ENCODE data around the gene ACSL3.

The ACSL3 gene

DNA sequence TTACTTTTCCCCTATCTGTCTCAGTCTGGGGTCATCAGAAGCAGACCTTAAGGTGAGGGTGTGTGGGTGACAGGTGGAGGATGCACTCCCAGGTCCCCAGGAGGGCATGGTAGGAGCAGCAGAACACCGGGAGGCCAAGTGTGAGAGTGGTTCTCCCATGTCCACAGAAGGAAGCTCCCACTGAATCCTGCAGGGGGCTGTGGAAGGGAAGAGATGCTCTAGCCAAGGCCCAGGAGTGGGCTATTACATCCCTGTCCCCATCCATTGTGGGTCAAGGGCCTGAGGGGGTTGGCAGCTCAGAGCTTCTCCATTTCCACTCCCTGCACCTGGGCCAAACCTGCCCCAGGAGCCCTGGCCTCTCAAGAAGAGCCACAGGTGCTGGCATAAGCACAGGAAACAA lies 104.7 kb downstream of the ACSL3 start:
- no peaks in the 10 kb centered on the region for H3K9me3 Mint-ChIP-seq
- no peaks in the 10 kb centered on the region for H3K27me3 Mint-ChIP-seq (ENCODE audit: low read depth)
- H3K36me3 Mint-ChIP-seq (ENCODE audit: low read depth) = no peaks in the 10 kb centered on the region
- no peak overlapping the region for H3K27ac Mint-ChIP-seq
- no peaks in the 10 kb centered on the region for H3K4me1 Mint-ChIP-seq
- H3K4me3 Mint-ChIP-seq = no peak overlapping the region
- TF ChIP-seq, protein P1, sequence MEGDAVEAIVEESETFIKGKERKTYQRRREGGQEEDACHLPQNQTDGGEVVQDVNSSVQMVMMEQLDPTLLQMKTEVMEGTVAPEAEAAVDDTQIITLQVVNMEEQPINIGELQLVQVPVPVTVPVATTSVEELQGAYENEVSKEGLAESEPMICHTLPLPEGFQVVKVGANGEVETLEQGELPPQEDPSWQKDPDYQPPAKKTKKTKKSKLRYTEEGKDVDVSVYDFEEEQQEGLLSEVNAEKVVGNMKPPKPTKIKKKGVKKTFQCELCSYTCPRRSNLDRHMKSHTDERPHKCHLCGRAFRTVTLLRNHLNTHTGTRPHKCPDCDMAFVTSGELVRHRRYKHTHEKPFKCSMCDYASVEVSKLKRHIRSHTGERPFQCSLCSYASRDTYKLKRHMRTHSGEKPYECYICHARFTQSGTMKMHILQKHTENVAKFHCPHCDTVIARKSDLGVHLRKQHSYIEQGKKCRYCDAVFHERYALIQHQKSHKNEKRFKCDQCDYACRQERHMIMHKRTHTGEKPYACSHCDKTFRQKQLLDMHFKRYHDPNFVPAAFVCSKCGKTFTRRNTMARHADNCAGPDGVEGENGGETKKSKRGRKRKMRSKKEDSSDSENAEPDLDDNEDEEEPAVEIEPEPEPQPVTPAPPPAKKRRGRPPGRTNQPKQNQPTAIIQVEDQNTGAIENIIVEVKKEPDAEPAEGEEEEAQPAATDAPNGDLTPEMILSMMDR (IDR thresholded peaks at IDR 0.05; ENCODE audit: unreplicated experiment in 3 of 3) = no peak

DNA sequence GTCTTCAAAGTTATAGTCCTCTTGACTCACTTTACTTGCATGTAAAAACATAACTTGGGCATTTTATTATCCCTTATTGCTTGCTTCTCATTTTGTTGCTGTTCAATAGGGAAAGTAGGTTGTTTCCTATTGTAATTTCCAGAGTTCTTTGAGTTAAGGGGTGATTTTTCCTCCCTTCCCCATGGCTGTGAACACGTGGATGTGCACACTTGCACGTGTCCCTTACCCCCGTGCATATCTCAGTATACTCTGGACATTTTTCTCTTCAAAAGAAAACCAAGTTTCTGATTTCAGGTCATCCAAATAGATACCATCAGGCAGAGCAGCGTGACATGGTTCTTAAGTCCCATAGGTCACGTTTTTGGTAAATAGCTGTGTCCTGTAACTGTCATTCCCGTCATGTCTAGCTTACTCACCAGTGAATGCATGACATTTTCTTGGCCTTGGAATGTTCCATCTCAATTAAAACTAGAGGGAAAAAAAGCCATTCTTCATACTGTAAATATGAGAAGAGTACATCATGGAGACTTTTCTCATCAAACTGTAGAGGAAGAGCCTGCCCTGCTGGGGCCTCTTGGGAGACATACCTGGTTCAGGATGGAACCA lies 107.8 kb downstream of the ACSL3 start:
- Mint-ChIP-seq H3K27me3 (ENCODE audit: low read depth) (no peaks in the 10 kb centered on the region), H3K4me3 (no peak overlapping the region), H3K4me1 (no peaks in the 10 kb centered on the region), H3K27ac (no peak overlapping the region), H3K36me3 (ENCODE audit: low read depth) (no peaks in the 10 kb centered on the region), H3K9me3 (no peaks in the 10 kb centered on the region)
- TF ChIP-seq, protein P1 (IDR thresholded peaks at IDR 0.05; ENCODE audit: unreplicated experiment in 3 of 3) = no peak

DNA sequence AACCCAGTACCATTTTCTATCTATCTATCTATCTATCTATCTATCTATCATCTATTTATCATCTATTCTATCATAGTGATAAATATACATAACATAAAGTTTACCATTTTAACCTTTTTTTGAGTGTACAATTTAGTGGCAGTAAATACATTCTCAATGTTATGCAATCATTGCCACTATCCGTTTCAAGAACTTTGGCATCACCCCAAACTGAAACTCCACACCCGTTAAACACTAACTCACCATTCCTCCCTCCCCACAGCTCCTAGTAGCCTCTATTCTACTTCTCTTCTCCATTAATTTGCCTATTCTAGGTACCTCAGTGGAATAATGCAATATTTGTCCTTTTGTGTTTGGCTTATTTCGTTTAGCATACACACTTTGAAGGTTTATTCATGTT lies 108.7 kb downstream of the ACSL3 start:
- no peak overlapping the region for H3K27ac Mint-ChIP-seq
- no peaks in the 10 kb centered on the region for H3K4me1 Mint-ChIP-seq
- no peaks in the 10 kb centered on the region for H3K27me3 Mint-ChIP-seq (ENCODE audit: low read depth)
- H3K4me3 Mint-ChIP-seq = no peak overlapping the region
- H3K9me3 Mint-ChIP-seq = no peaks in the 10 kb centered on the region
- TF ChIP-seq, protein P1 (IDR thresholded peaks at IDR 0.05; ENCODE audit: unreplicated experiment in 3 of 3) = no peak
- H3K36me3 Mint-ChIP-seq (ENCODE audit: low read depth) = no peaks in the 10 kb centered on the region

DNA sequence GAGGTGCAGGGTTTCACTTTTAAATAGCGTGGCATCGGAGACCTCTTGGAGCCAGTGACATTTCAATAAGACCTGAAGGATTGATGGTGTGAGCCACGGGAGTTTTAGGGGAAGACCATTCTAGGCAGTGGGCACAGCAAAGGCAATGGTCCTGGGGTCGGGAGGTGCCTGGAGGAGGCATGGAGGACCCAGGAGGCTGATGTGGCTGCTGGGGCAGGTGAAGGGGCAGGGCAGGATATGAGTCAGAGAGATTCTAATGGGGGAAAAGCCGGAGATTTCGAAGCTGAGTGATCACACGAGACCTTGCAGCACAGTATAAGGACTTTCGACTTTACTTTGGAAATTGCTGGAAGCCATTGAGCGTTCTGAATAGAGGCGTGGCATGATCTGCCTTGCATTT lies 111.6 kb downstream of the ACSL3 start:
- Mint-ChIP-seq H3K27ac (no peak overlapping the region), H3K36me3 (ENCODE audit: low read depth) (no peaks in the 10 kb centered on the region), H3K4me1 (no peaks in the 10 kb centered on the region), H3K9me3 (no peaks in the 10 kb centered on the region), H3K27me3 (ENCODE audit: low read depth) (no peaks in the 10 kb centered on the region), H3K4me3 (no peak overlapping the region)
- TF ChIP-seq, protein P1 (IDR thresholded peaks at IDR 0.05; ENCODE audit: unreplicated experiment in 3 of 3) = no peak

DNA sequence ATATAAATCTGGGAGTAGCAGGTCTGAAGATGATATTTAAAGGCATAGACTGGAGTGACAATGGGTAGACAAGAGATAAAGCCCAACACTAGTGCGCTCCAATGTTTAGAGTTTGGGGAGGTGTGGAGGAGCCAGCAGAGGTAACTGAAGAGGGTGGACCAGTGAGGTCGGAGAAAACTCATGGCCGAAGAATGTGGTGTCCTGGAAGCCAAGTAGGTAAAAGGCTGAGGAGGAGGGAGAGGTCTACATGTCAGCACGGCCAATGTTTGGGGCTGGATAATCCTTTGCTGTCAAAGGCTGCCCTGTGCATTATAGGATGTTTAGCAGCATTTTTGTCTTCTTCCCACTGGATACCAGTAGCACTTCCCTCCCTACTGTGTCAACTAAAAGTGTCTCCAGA lies 112.4 kb downstream of the ACSL3 start:
- H3K4me1 Mint-ChIP-seq = no peaks in the 10 kb centered on the region

DNA sequence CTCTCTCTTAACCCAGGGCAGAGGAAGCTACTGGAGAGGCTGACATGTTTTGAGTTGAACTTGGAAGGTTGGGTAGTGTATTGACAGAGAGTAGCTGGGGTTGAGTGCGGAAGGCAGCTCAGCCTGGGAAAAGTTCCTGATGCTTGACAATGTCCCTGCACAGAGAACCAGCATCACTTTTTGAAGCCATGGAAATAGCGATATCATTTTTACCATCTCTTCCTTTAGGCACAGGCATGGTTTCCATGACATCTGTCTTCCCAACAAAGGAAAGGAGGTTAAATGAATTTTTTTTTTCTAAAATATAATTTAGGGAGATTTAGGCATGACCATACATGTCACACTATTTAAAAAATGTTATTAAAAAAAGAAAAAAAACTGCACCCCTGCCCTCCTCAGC lies 112.9 kb downstream of the ACSL3 start:
- Mint-ChIP-seq H3K9me3 (no peaks in the 10 kb centered on the region), H3K4me1 (peaks cover 5% of the 10 kb centered on the region)
- TF ChIP-seq, protein P1 (IDR thresholded peaks at IDR 0.05; ENCODE audit: unreplicated experiment in 3 of 3) = no peak

More for the DNA sequence above, 112.4 kb downstream of the ACSL3 start:
- TF ChIP-seq, protein P1 (IDR thresholded peaks at IDR 0.05; ENCODE audit: unreplicated experiment in 3 of 3) = no peak
- Mint-ChIP-seq H3K9me3 (no peaks in the 10 kb centered on the region), H3K27me3 (ENCODE audit: low read depth) (no peaks in the 10 kb centered on the region), H3K36me3 (ENCODE audit: low read depth) (no peaks in the 10 kb centered on the region), H3K27ac (no peak overlapping the region), H3K4me3 (no peak overlapping the region)

More for the DNA sequence above, 112.9 kb downstream of the ACSL3 start:
- Mint-ChIP-seq H3K27ac (no peak overlapping the region), H3K27me3 (ENCODE audit: low read depth) (no peaks in the 10 kb centered on the region), H3K4me3 (no peak overlapping the region), H3K36me3 (ENCODE audit: low read depth) (no peaks in the 10 kb centered on the region)

Measured in nephron (organoid).